GM18861 (cell line): ENCODE measurements around the gene CAMK2B.

ENCODE experiments used
- ATAC-seq: cut with Tn5 transposase; IDR thresholded peaks from one replicate; pipeline ENCODE4 v1.9.1; 2021; ENCODE audit not compliant: unreplicated experiment

The CAMK2B gene

GRCh38 chr7:44232901-44233715 lies 92.3 kb downstream of the CAMK2B start:
- ATAC-seq, result no peak

- no peak for ATAC-seq
Observed at GRCh38 chr7:44232396-44232795, 93.0 kb downstream of the CAMK2B start.

GRCh38 chr7:44231088-44231487 lies 94.3 kb downstream of the CAMK2B start:
- no peak for ATAC-seq

GRCh38 chr7:44230286-44230685 lies 95.1 kb downstream of the CAMK2B start:
- no peak for ATAC-seq

GRCh38 chr7:44229546-44230105 lies 95.8 kb downstream of the CAMK2B start:
- no peak for ATAC-seq

GRCh38 chr7:44228571-44229350 lies 96.6 kb downstream of the CAMK2B start:
- no peak for ATAC-seq

- no peak for ATAC-seq
Observed at GRCh38 chr7:44227911-44228310, 97.5 kb downstream of the CAMK2B start.

GRCh38 chr7:44226396-44226753 lies 99.0 kb downstream of the CAMK2B start:
- ATAC-seq, result no peak

GRCh38 chr7:44225566-44226395 lies 99.6 kb downstream of the CAMK2B start:
- ATAC-seq, result no peak

GRCh38 chr7:44224974-44225565 lies 100.3 kb downstream of the CAMK2B start:
- ATAC-seq, result no peak

- ATAC-seq, result no peak
Observed at GRCh38 chr7:44224080-44224973, 101.1 kb downstream of the CAMK2B start.

GRCh38 chr7:44223362-44224079 lies 101.9 kb downstream of the CAMK2B start:
- ATAC-seq, result no peak

- ATAC-seq, result no peak
Observed at GRCh38 chr7:44222776-44223261, 102.6 kb downstream of the CAMK2B start.

- ATAC-seq, result no peak
Observed at GRCh38 chr7:44222074-44222473, 103.3 kb downstream of the CAMK2B start.

GRCh38 chr7:44221231-44221791 lies 104.1 kb downstream of the CAMK2B start:
- ATAC-seq, result no peak

GRCh38 chr7:44220358-44221112 lies 104.9 kb downstream of the CAMK2B start:
- no peak for ATAC-seq

- ATAC-seq, result no peak
Observed at GRCh38 chr7:44220046-44220357, 105.4 kb downstream of the CAMK2B start.
